ENCODE results near the gene PPM1J. TPM values are rescaled to one million over a fixed set of nuclear protein-coding genes. Genes with fewer than 3 reads are reported as not detected.

Gene PPM1J
- total RNA-seq, 1 experiment from 2014 or later, result 0.80 TPM

- ATAC-seq (no peak), DNase-seq (no peak)
- no peaks in the 10 kb centered on the region for H3F3A ChIP-seq (ENCODE audit: low read length, unreplicated experiment)
- H3K79me2 ChIP-seq (ENCODE audit: low read length), result no peaks in the 10 kb centered on the region
- TF ChIP-seq EZH2 (IDR thresholded peaks at IDR 0.05; ENCODE audit: low read length, unreplicated experiment) (no peak), EZH2phosphoT487 (IDR thresholded peaks at IDR 0.05; ENCODE audit: borderline replicate concordance, low read length) (no peak), CTCF (conservative IDR thresholded peaks at IDR 0.05; ENCODE audit: low read depth, low read length) (no peak)
- H3K4me3 ChIP-seq (ENCODE audit: low read length), result peak overlapping the region; percentile 70
- H3K9me3 ChIP-seq (ENCODE audit: low read length), result no peaks in the 10 kb centered on the region
- no peak overlapping the region for H3K9ac ChIP-seq (ENCODE audit: low read length)
- intact Hi-C loops (cut with micrococcal nuclease), result loop anchor here (2.0 kb wide), 1 partner anchor 359 kb away; the partner anchor contains the start of gene LRIG2
- H3K4me1 ChIP-seq (ENCODE audit: insufficient read depth, low read length), result 0 out of 2 replicates have a peak, but pooled peaks cover 10% of the 10 kb centered on the region
- POLR2A ChIA-PET (ENCODE audit: unreplicated experiment), result no interaction called here
- H3K36me3 ChIP-seq (ENCODE audit: low read depth, low read length), result no peaks in the 10 kb centered on the region
- H3K27me3 ChIP-seq (ENCODE audit: low read length), result no peaks in the 10 kb centered on the region
- H3K4me2 ChIP-seq (ENCODE audit: low read length), result peak overlapping the region; percentile 92
- H3K27ac ChIP-seq (ENCODE audit: low read length), result no peak overlapping the region
- CTCF ChIA-PET, result no interaction called here
- no peaks in the 10 kb centered on the region for H3K9me2 ChIP-seq (replicated peaks; ENCODE audit: low read length)
- no peaks in the 10 kb centered on the region for H4K20me1 ChIP-seq (ENCODE audit: low read length)
- peak overlapping the region; percentile 88 for H2AFZ ChIP-seq (ENCODE audit: low read length)
- no TSS peak for BruUV-seq (replicated peaks)
Observed at GRCh38 chr1:112713466-112714312, 1.4 kb downstream of the PPM1J start.

GRCh38 chr1:112712701-112713128 lies 2.4 kb downstream of the PPM1J start:
- ChIA-PET POLR2A (ENCODE audit: unreplicated experiment) (no interaction called here), CTCF (no interaction called here)
- H3K79me2 ChIP-seq (ENCODE audit: low read length), result no peaks in the 10 kb centered on the region
- no peaks in the 10 kb centered on the region for H4K20me1 ChIP-seq (ENCODE audit: low read length)
- H3K9ac ChIP-seq (ENCODE audit: low read length), result no peak overlapping the region
- H3K4me1 ChIP-seq (ENCODE audit: insufficient read depth, low read length), result peaks cover 17% of the 10 kb centered on the region
- no peak for ATAC-seq
- H2AFZ ChIP-seq (ENCODE audit: low read length), result no peak overlapping the region
- no peaks in the 10 kb centered on the region for H3F3A ChIP-seq (ENCODE audit: low read length, unreplicated experiment)
- H3K9me2 ChIP-seq (replicated peaks; ENCODE audit: low read length), result no peaks in the 10 kb centered on the region
- no peaks in the 10 kb centered on the region for H3K27me3 ChIP-seq (ENCODE audit: low read length)
- no peak overlapping the region for H3K4me3 ChIP-seq (ENCODE audit: low read length)
- H3K9me3 ChIP-seq (ENCODE audit: low read length), result no peaks in the 10 kb centered on the region
- H3K27ac ChIP-seq (ENCODE audit: low read length), result no peak overlapping the region
- DNase-seq, result no peak
- no peak for TF ChIP-seq EZH2phosphoT487 (IDR thresholded peaks at IDR 0.05; ENCODE audit: borderline replicate concordance, low read length)
- no peak for TF ChIP-seq EZH2 (IDR thresholded peaks at IDR 0.05; ENCODE audit: low read length, unreplicated experiment)
- TF ChIP-seq CTCF (conservative IDR thresholded peaks at IDR 0.05; ENCODE audit: low read depth, low read length), result no peak
- no peaks in the 10 kb centered on the region for H3K36me3 ChIP-seq (ENCODE audit: low read depth, low read length)
- H3K4me2 ChIP-seq (ENCODE audit: low read length), result no peak overlapping the region
- intact Hi-C loops (cut with micrococcal nuclease), result no loop called here
- BruUV-seq (replicated peaks), result no TSS peak

- H3K27me3 ChIP-seq (ENCODE audit: low read length), result no peaks in the 10 kb centered on the region
- H3K4me1 ChIP-seq (ENCODE audit: insufficient read depth, low read length), result peaks cover 21% of the 10 kb centered on the region
- H3K4me2 ChIP-seq (ENCODE audit: low read length), result no peak overlapping the region
- no peaks in the 10 kb centered on the region for H3K79me2 ChIP-seq (ENCODE audit: low read length)
- H3K27ac ChIP-seq (ENCODE audit: low read length), result no peak overlapping the region
- H3F3A ChIP-seq (ENCODE audit: low read length, unreplicated experiment), result no peaks in the 10 kb centered on the region
- intact Hi-C loops (cut with micrococcal nuclease), result no loop called here
- DNase-seq (no peak), ATAC-seq (no peak)
- H3K36me3 ChIP-seq (ENCODE audit: low read depth, low read length), result no peaks in the 10 kb centered on the region
- H2AFZ ChIP-seq (ENCODE audit: low read length), result no peak overlapping the region
- ChIA-PET POLR2A (ENCODE audit: unreplicated experiment) (no interaction called here), CTCF (no interaction called here)
- no peak overlapping the region for H3K9ac ChIP-seq (ENCODE audit: low read length)
- H3K9me2 ChIP-seq (replicated peaks; ENCODE audit: low read length), result no peaks in the 10 kb centered on the region
- H3K4me3 ChIP-seq (ENCODE audit: low read length), result no peak overlapping the region
- no peaks in the 10 kb centered on the region for H3K9me3 ChIP-seq (ENCODE audit: low read length)
- BruUV-seq (replicated peaks), result no TSS peak
- TF ChIP-seq EZH2 (IDR thresholded peaks at IDR 0.05; ENCODE audit: low read length, unreplicated experiment), result no peak
- no peaks in the 10 kb centered on the region for H4K20me1 ChIP-seq (ENCODE audit: low read length)
Observed at GRCh38 chr1:112712191-112712590, 2.9 kb downstream of the PPM1J start.
